Right lung (tissue), 10 donors: ENCODE results near the gene HRK. TPM values are rescaled to one million over a fixed set of nuclear protein-coding genes. Genes with fewer than 3 reads are reported as not detected.

ENCODE experiments used
- DNase-seq, 2 donors: peaks; one replicate each; pipeline ENCODE4 v3.0.0-alpha.2; 2013
- long read RNA-seq, 8 donors: transcript quantifications; one replicate each; lab custom pipeline, GENCODE V29; 2026
- polyA plus RNA-seq, 5 donors: library from polyadenylated mRNA; unstranded; fragments of 120-200 nt; gene quantifications; one replicate each; pipeline versions ENCODE4 v1.2.1 to v1.2.3, GENCODE V29; 2013; ENCODE audit warnings: inconsistent platforms in 1 of 5, low replicate concordance in 1 of 5; ENCODE audit not compliant: insufficient read length in 5 of 5, insufficient read depth in 1 of 5

The HRK gene
- under 1 TPM; 0.10 to 0.23 (median 0.15) TPM for polyA plus RNA-seq
- long read RNA-seq, donor 1: 0 reads
- long read RNA-seq, donor 2: 0 reads
- long read RNA-seq, donor 3: 0 reads
- long read RNA-seq, donor 4: 0 reads
- long read RNA-seq, donor 5: 0 reads
- long read RNA-seq, donor 6, full-length matches to known transcripts: 1 of 1 reads
- long read RNA-seq, donor 6, partial matches to known transcripts: 0 of 1 reads
- long read RNA-seq, donor 6, other reads (novel, unspliced or antisense): 0 of 1 reads
- long read RNA-seq, donor 7, full-length matches to known transcripts: 1 of 6 reads
- long read RNA-seq, donor 7, partial matches to known transcripts: 5 of 6 reads
- long read RNA-seq, donor 7, other reads (novel, unspliced or antisense): 0 of 6 reads
- long read RNA-seq, donor 8: 0 reads

DNA sequence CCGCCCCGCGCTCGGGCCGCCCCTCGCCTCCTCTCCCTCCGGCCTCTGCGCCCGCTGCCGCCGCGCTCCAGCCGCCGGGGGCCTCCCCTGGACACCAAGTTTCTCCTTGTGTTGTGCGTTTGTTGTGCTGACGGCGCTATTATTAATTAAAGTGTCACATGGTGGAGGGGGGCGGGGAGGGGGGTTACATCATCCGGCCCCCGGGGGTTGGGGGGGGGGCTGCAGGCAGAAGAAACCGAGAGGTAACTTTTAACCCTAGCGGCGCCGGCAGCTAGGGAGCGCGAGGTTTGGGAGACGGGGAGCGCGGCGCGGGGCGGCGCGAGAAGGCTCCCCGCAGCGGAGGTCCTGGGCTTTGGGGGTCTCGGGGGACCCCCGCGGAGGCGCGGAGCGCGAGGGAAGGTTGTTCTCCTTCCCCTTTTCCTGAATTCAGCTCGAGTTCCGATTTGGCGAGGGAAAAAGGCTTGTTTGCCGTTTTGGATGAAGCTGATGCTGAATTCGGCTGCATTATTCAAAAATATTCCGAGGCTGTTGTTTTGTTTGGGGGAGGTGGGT is at the start of gene HRK:
Gene HRK, minus strand, starts transcription at position 117 of the 552 bp plus-strand sequence. CDS start 134 bp downstream, outside the sequence.
- no peak for DNase-seq

- no peak for DNase-seq
These were observed 48.6 kb upstream of the HRK start for GRCh38 chr12:116929885-116930284.

GRCh38 chr12:116928504-116928903 is 47.3 kb upstream of the HRK start:
- no peak for DNase-seq

DNA sequence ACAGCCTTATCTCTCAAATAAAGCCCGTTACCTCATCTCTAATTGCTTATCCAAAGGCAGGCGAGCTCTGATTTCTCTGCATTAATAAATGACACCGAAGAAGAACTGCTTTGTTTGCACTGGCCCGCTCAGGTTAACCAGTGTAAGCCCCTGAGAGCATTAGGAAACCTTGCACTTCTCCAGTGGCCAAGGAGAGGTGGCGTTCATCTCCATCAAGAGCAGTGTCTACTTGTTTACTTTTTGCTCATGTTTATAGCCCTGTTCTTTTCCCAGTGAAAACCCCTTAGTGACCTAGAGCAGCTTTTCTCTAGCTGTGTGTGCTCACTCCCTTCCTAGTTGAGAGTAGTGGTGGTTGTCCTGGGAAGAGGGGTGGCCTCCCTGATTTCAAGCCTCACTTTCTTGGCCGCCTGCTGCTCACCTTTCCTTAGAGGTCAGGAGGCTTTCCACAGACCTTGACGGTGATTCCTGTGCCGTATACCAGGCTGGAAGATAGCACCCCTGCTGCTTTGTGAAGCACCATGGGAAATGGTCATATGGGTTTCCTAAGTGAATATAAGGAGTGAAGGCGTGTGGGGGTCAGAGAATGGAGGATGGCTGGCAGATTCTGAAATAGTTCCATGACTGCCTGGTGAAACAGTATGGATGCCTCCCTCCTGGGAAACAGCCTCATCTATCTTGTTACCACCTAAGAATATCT is 46.2 kb upstream of the HRK start:
- DNase-seq: no peak

DNA sequence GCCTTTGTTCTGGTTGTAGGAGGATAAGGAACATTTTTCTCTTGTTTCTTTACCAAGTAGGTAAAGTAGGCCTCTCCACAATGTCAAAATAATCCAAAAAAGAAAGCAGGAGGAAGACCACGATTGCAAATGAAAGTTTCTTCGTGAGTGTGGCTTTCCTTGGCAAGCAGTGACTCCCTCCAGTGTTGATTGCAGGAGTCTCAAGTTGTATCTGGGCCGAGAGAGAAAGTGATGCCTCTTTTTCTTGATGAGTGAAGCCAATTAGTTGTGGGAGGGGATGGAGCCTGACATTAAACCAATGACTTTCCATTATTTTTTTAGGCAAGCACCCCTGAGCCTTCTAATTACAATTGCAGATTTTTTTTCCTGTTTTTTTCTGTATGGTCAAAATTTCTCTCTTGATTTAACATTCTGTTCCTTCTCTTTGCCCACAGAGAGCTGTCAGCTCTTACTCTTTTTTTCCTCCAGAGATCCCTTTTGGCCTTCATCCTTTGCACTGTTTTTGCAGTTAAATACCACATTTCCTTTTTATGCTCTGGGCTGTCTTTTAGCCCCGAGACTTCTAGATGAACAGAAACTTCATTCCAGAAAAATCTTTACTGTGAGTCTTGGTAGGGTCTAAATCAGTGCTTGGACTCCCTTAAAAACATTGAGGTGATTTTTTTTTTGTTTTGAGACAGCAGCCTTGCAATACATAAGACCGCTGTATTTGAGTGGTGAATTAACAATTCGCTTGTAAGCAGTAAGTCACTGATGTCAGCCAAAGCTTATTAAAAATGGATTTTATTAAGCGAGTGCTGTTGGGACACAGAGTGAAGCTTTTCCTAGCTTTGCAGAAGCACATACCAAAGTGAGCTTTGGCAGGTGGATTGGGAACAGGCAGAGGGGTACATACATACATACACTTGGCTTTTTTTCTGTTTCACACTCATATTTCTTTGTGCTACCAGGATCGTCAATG is 45.3 kb upstream of the HRK start:
- DNase-seq: no peak

GRCh38 chr12:116924558-116925453 is 43.6 kb upstream of the HRK start:
- DNase-seq: no peak

GRCh38 chr12:116922194-116922897 is 41.1 kb upstream of the HRK start:
- DNase-seq: no peak

DNA sequence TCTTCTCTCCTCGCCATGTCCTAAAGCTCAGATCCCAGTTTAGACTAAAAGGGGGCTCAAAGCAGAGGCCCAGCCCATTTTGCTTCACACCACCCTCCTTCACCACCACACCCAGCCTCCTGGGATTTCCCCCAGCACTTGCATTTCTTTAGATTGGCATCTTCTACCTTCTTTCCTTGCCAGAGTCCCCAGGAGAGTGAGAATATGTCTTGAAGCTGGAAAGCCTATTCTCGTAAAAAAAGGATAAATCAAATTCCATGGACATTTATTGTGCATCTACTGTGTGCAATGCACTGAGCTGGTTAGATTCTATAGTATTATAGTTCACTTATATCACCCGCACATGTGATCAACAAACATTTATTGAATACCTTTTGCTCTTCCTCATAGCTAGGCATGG is 39.7 kb upstream of the HRK start:
- no peak for DNase-seq

GRCh38 chr12:116919706-116920485 is 38.7 kb upstream of the HRK start:
- DNase-seq: no peak

GRCh38 chr12:116919247-116919661 is 38.0 kb upstream of the HRK start:
- no peak for DNase-seq

DNA sequence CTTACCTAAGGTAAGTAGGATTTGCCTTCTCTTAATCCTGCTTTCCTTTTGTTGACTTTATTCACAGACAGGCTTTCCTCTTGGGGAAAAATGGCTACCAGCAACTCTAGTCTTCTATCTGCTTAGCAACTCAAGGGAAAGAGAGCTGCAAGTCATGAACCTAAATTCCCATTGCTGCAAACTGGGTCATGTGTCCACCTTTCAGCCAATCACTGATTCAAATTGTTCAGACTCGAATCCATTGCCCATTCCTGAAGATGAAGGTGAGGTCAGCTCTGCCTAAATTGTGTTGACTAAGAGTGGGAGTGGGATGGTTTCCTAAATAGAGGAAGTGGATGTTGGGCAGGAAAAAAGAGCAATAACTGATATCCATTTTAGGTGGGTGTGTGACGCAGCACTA is 37.2 kb upstream of the HRK start:
- DNase-seq: no peak

- DNase-seq: no peak
These were observed 35.5 kb upstream of the HRK start for GRCh38 chr12:116916714-116917114.

DNA sequence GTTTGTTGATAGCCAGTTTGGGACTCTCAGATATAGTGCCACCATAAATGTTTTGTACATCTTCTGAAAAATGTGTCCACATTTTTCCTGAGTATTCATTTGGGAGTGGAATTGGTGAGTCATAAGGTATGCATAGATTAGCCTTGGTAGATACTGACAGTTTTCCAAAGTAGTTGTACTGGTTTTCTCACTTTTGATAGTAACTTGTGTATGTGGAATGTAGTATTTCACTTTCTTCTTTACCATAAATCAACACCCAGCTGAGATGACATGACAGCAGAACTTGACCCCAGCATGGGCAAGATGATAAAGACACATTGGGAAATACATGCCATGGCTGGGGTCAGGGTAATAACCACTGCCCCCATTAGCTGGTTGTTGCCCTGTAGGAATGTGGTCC is 34.9 kb upstream of the HRK start:
- DNase-seq: no peak

DNA sequence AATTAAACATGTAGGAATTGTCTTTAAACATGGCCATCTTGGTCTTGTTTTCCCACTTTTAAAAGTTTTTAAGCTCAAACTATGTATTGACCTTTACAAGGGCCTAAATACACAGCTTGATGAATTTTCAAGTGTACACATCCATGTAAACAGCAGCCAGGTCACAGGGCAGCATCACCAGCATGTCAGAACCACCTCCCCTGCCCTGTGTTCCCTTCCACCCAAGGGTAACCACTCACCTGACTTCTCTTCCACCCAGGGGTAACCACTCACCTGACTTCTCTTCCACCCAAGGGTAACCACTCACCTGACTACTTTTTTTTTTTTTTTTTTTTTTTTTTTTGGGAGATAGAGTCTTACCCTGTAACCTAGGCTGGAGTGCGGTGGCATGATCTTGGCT is 34.1 kb upstream of the HRK start:
- DNase-seq: no peak

DNA sequence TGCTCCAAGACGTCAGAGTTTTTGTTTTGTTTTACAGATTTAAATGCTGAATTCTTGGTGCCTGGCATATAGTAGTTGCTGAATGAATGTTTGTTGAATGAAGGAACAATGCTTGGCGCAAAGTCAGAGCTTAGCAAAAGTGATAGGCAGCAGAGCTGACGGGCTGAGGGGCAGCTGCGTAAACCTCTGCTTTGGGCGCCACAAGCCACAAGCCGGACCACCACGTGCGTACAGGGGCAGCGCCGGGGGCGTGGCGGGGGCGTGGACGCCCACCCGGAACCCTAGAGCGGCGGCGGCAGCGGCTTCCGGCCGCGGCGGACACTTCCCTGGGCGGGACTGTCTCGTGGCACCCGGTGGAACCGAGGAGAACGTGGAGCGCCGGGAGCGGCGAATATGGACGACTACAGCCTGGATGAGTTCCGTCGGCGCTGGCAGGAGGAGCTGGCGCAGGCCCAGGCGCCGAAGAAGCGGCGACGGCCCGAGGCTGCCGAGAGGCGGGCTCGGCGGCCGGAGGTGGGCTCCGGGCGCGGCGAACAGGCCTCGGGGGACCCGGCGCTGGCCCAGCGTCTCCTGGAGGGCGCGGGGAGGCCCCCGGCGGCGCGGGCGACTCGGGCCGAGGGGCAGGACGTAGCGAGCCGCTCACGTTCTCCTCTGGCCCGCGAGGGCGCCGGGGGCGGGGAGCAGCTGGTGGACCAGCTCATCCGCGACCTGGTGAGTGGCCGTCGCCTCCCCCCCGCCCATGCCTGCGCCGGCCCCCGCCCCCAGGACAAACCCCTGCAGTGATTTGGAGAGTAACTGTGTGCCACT is 29.6 kb upstream of the HRK start, which contains the start of gene FBXW8:
Gene FBXW8, plus strand, starts transcription at position 306 of the 807 bp plus-strand sequence. Its CDS starts 88 bp downstream, at position 394.
- peak; percentile 71 to 75 for DNase-seq

- no peak for DNase-seq
These were observed 29.0 kb upstream of the HRK start for GRCh38 chr12:116910280-116910644.

DNA sequence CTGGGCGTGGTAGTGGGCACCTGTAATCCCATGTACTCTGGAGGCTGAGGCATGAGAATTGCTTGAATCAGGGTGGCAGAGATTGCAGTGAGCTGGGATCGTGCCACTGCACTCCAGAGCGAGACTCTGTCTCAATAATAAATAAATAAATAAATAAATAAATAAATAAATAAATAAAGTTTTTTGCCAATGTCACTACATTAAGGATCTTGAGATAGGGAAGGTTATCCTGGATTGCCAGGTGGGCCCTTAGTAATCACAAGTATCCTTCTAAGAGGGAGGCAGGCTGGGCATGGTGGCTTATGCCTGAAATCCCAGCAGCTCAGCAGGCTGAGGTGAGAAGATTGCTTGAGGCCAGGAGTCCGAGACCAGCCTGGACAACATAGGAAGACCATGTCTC is 25.0 kb upstream of the HRK start:
- no peak for DNase-seq

DNA sequence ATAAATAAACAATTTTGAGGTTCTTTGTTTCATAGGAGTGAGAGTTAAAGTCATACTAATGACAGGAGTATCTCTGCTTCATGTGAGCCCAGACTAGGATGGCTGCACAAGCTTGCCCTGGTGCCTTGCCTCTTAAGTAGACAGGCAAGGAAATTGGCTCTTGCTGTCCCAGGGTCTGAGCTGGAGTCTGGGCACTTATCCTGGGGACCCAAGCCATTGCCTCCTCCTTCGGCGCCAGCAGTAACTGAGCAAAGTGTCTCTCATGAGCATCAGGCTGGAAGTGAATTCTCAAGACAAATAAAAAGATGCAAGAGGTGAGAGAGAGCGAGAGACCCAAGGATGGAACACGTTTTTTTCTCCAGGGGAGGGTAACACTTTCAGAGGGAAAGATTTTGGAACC is 22.6 kb upstream of the HRK start:
- no peak for DNase-seq
